SU-DHL-6 (cell line): Measurements from ENCODE around the gene ARL15.

Source experiments
- EZH2phosphoT487 ChIP-seq: fragments of 200-600 bp; sonication (generic), shearing (Covaris generic); conservative IDR thresholded peaks from 2 replicates; pipeline ENCODE4 v1.6.1; 2018; ENCODE audit warnings: mild to moderate bottlenecking, antibody characterized with exemption, low read length, moderate library complexity, mixed read lengths
- TF ChIP-seq, protein P1 (sequence below): fragments of 200-600 bp; sonication (generic); IDR thresholded peaks from one replicate; pipeline ENCODE4 v1.5.1; 2017; ENCODE audit warnings: antibody characterized with exemption, mild to moderate bottlenecking, low read length, moderate library complexity; ENCODE audit not compliant: insufficient read depth, poor library complexity, severe bottlenecking

DNA sequence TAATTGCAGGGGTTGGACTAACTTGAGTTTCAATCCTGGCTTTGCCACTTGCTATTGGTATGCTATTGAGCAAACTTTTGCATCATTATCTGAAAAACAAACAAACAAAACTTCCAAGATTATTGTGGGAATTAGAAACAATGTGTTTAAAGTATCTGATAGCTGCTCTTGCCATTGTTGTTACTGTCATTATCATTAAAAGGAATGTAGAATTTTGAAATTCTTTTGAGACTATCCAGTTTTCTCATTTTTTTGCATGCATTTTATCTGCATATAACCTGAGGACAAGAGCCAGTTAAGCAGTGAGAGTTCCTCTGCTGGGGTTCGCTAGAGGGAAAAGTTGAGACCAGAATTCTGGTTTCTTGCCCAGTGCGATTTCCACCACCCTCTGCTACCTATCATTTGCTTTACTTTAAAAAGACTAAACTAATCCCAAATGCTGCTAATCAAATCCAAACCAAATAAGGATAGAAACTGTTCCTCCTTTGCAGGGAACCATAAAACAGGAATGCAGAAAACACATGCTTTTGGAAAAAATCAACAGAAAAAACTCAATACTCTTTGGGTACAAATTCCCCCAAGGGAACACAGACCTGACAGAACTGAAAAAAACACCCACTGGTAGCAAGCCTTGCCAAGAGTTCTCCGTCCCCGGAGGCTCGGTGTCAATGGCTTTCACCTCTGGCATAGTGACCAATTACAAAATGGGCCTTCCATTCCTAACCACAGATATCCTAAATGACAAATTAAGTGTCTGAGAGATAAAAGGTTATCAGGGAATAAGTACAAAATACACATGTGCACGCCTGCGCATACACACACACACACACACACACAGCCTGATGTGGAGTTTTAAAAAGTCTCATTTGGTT, 373.7 kb downstream of the ARL15 start:
- TF ChIP-seq, protein P1, sequence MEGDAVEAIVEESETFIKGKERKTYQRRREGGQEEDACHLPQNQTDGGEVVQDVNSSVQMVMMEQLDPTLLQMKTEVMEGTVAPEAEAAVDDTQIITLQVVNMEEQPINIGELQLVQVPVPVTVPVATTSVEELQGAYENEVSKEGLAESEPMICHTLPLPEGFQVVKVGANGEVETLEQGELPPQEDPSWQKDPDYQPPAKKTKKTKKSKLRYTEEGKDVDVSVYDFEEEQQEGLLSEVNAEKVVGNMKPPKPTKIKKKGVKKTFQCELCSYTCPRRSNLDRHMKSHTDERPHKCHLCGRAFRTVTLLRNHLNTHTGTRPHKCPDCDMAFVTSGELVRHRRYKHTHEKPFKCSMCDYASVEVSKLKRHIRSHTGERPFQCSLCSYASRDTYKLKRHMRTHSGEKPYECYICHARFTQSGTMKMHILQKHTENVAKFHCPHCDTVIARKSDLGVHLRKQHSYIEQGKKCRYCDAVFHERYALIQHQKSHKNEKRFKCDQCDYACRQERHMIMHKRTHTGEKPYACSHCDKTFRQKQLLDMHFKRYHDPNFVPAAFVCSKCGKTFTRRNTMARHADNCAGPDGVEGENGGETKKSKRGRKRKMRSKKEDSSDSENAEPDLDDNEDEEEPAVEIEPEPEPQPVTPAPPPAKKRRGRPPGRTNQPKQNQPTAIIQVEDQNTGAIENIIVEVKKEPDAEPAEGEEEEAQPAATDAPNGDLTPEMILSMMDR = no peak
- no peak for TF ChIP-seq EZH2phosphoT487
